ENCODE measurements around the gene MARCHF9.
A peak's percentile ranks its signal among the peaks of the same experiment; 100 is the strongest.

The MARCHF9 gene

DNA sequence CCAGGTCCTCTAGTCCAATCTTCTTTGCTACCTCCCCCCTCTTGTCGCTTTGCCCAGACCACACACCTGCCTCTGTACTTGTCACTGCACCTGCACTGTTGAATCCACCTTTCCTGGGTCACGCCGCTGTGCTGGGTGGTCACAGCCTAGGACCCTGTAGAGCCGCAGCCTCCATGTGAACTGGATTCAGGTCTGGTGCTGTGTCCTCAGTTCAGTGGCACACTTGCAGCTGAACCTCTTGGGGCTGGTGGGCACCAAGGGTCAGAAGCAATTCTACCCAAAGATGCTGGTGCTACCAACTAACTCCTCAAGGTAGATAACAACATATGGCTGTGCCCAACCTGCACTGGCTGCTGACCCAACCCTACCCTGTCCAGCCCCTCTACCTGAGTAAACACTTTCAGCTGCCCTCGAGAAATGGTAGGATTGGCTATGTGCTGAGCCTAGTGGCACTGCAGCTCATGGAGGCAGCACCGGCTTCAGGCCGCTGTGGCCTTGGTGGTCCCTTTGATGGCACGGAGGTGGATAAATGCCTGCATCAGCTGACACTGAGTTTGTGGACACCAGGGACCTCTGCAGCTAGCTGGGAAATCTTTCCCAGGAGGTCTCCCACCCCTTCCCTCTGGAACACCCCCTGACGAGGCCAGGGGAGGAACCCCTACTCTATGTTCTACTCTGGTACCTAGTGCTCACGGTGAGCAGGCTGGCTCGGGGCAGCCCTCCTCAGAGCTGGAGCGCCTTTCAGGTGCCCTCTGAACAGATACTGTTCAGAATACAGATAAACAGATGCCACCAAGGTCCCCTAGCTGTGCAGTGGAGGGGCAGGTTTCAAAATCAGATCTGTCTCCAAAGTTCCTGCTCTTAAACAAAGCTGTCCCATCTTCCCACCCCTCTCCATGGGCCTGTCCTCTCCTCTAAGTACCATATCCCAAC is 30.6 kb upstream of the MARCHF9 start:
- TF ChIP-seq, protein P1, sequence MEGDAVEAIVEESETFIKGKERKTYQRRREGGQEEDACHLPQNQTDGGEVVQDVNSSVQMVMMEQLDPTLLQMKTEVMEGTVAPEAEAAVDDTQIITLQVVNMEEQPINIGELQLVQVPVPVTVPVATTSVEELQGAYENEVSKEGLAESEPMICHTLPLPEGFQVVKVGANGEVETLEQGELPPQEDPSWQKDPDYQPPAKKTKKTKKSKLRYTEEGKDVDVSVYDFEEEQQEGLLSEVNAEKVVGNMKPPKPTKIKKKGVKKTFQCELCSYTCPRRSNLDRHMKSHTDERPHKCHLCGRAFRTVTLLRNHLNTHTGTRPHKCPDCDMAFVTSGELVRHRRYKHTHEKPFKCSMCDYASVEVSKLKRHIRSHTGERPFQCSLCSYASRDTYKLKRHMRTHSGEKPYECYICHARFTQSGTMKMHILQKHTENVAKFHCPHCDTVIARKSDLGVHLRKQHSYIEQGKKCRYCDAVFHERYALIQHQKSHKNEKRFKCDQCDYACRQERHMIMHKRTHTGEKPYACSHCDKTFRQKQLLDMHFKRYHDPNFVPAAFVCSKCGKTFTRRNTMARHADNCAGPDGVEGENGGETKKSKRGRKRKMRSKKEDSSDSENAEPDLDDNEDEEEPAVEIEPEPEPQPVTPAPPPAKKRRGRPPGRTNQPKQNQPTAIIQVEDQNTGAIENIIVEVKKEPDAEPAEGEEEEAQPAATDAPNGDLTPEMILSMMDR (IDR thresholded peaks at IDR 0.05; ENCODE audit: insufficient read depth, low read length, poor library complexity, severe bottlenecking) = no peak
- Histone ChIP-seq H3K4me3 (replicated peaks; ENCODE audit: low read depth, low read length) (no peak overlapping the region), H3K36me3 (ENCODE audit: control insufficient read depth, insufficient read depth, low read length) (peaks cover 36% of the 10 kb centered on the region), H3K27me3 (replicated peaks; ENCODE audit: control insufficient read depth, insufficient read depth, low read length) (no peaks in the 10 kb centered on the region)
- DNase-seq (ENCODE audit: extremely low read depth, insufficient read length) = no peak

DNA sequence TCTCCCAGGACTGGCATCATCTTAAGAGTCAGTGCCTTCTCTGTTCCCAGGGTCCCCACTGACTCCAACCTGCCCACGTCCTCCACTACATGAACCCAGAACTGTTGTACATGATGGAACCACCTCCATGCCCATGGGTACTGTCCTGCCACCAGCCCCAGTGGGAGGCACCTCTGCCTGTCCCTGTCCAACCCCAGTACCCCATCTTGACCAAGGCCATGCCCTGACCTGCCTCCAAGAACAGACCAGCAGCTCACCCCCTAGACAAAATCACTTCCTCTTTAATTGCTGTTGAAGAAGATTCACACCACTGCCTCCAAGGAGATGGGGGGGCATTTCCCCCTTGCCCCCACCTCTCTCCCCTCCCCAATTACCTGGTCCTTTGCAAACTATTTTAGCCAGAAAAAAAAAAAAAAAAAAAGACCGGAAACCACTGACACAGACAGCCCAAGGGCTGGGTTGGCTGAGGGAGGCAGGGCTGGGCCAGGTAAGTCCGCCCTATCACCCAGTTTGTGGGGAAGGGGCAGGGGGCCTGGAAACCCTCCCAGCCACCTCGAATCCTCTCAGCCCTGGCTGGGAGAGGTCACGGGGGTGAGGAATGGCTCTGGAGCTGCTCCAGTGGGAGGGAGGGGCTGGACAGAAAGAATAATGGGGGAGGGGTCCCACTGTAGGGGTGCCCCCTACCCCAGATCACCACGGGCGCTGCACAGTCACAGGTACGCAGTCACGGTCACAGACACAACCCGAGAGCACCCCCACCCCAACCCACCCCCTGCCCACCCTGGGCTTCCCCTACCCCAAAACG is 29.8 kb upstream of the MARCHF9 start:
- H3K4me3 ChIP-seq (replicated peaks; ENCODE audit: low read depth, low read length) = no peak overlapping the region
- TF ChIP-seq, protein P1 (IDR thresholded peaks at IDR 0.05; ENCODE audit: insufficient read depth, low read length, poor library complexity, severe bottlenecking) = no peak
- H3K27me3 ChIP-seq (replicated peaks; ENCODE audit: control insufficient read depth, insufficient read depth, low read length) = no peaks in the 10 kb centered on the region
- peaks cover 31% of the 10 kb centered on the region for H3K36me3 ChIP-seq (ENCODE audit: control insufficient read depth, insufficient read depth, low read length)
- DNase-seq (ENCODE audit: extremely low read depth, insufficient read length) = no peak

DNA sequence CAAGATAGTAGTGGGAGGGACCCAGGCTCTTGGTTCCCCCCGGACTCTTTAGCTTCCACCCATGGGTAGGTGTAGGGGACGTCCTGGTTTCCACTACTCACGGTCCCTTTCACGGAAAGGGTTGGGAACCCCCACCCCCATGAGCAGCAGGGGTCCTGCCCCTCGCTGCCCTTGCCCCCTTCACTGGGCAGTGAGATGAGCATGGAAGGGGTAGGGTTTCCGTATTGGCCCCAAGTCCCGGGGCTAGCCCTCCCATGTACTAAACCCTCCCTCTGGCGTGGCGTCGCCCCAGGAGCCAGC is 29.1 kb upstream of the MARCHF9 start:
- Histone ChIP-seq H3K4me3 (replicated peaks; ENCODE audit: low read depth, low read length) (no peak overlapping the region), H3K27me3 (replicated peaks; ENCODE audit: control insufficient read depth, insufficient read depth, low read length) (no peaks in the 10 kb centered on the region), H3K36me3 (ENCODE audit: control insufficient read depth, insufficient read depth, low read length) (peaks cover 32% of the 10 kb centered on the region)
- no peak for DNase-seq (ENCODE audit: extremely low read depth, insufficient read length)
- TF ChIP-seq, protein P1 (IDR thresholded peaks at IDR 0.05; ENCODE audit: insufficient read depth, low read length, poor library complexity, severe bottlenecking) = no peak

DNA sequence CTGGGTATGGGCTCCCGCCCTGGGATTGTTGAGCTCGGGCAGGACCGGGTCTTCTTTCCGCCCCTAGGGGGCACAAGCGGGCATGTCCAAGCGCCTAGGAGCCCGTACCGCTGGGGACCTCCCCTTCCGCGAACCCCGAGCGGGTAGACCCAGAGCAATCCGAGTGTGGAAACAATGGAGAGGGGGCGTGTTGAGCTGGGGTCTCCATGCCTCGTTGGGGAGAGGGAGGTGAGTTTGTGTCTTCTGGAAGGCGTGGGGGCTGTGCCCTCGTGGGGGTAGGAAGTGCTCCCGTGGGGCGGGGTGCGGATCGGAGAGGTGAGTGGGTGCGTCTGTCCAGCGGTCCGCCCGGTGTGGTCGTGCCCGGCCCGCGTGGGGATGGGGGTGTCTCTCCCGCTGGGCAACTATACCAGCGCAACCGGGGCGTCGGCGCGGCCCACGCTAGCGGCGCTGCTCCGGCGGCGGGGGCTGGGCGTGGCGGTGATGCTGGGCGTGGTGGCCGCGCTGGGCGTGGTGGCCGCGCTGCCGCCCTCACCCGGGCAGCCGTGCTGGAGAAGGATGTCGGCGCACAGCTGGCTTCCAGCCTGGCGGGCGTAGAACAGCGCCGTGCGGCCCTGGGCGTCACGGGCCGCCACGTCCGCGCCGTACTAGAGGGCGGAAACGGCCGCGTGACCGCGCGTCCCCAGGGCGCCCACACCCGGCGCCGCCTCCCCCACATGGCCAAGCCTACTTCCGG is 28.6 kb upstream of the MARCHF9 start:
- Histone ChIP-seq H3K27me3 (replicated peaks; ENCODE audit: control insufficient read depth, insufficient read depth, low read length) (no peaks in the 10 kb centered on the region), H3K36me3 (ENCODE audit: control insufficient read depth, insufficient read depth, low read length) (peaks cover 31% of the 10 kb centered on the region), H3K4me3 (replicated peaks; ENCODE audit: low read depth, low read length) (no peak overlapping the region)
- DNase-seq (ENCODE audit: extremely low read depth, insufficient read length) = no peak
- TF ChIP-seq, protein P1 (IDR thresholded peaks at IDR 0.05; ENCODE audit: insufficient read depth, low read length, poor library complexity, severe bottlenecking) = peak; percentile 24

DNA sequence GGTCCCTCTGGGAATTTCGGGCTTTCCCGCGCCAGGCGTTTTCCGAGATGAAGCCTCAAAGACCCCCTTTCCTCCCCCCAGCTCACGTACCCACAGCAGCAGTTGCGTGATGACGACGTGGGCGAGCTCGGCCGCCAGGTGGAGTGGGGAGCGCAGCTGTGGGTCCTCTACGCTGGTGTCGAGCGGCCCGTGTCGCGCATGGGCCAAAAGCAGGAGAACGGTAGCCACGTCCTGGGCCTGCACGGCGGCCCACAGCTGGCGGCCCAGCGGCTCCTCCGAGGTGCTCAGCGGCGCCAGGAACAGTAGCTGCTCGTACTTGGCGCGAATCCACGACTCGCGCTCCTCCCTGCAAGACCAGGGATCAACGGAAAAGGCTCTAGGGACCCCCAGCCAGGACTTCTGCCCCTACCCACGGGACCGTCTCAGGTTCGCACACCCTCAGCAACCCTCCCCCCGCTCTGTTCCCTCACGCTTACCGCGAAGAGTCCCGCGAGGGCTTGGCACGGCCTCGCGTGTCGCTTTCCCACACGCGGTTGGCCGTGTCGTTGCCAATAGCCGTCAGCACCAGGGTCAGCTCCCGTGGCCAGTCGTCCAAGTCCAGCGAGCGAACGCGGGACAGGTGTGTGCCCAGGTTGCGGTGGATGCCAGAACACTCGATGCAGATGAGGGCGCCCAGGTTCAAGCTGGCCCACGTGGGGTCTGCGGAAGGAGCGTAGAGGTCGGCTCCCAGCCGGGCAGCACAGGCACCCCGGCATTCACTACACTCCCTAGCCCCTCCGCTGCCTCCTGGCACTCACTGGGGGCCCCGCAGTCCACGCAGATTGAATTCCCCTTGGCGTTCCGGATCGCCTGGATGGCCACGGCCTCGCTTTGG is 27.8 kb upstream of the MARCHF9 start:
- H3K27me3 ChIP-seq (replicated peaks; ENCODE audit: control insufficient read depth, insufficient read depth, low read length) = no peaks in the 10 kb centered on the region
- peaks cover 28% of the 10 kb centered on the region for H3K36me3 ChIP-seq (ENCODE audit: control insufficient read depth, insufficient read depth, low read length)
- no peak overlapping the region for H3K4me3 ChIP-seq (replicated peaks; ENCODE audit: low read depth, low read length)
- DNase-seq (ENCODE audit: extremely low read depth, insufficient read length) = no peak
- TF ChIP-seq, protein P1 (IDR thresholded peaks at IDR 0.05; ENCODE audit: insufficient read depth, low read length, poor library complexity, severe bottlenecking) = no peak

Data from GM06990 (cell line).